HG03196 (cell line): Measurements from ENCODE around the gene HOXA4.

ENCODE experiments used
- ATAC-seq: cut with Tn5 transposase; IDR thresholded peaks from one replicate; pipeline ENCODE4 v1.9.1; 2021; ENCODE audit not compliant: unreplicated experiment

The HOXA4 gene

GRCh38 chr7:27106901-27107240 is 23.7 kb downstream of the HOXA4 start:
- ATAC-seq: no peak

- no peak for ATAC-seq
These were observed 24.2 kb downstream of the HOXA4 start for GRCh38 chr7:27106181-27106900.

- ATAC-seq: no peak
These were observed 25.1 kb downstream of the HOXA4 start for GRCh38 chr7:27105301-27106031.

- no peak for ATAC-seq
These were observed 26.1 kb downstream of the HOXA4 start for GRCh38 chr7:27104341-27105058.

GRCh38 chr7:27103489-27104226 is 26.9 kb downstream of the HOXA4 start:
- no peak for ATAC-seq

GRCh38 chr7:27102581-27103442 is 27.7 kb downstream of the HOXA4 start, which contains the start of gene HOXA2:
Gene HOXA2 (minus strand): TSS chr7:27102683. CDS start chr7:27102500, 183 bp downstream.
- ATAC-seq: no peak

- ATAC-seq: no peak
These were observed 28.5 kb downstream of the HOXA4 start for GRCh38 chr7:27101957-27102580.

- ATAC-seq: no peak
These were observed 29.2 kb downstream of the HOXA4 start for GRCh38 chr7:27101171-27101956.

GRCh38 chr7:27100694-27101170 is 29.8 kb downstream of the HOXA4 start:
- no peak for ATAC-seq

GRCh38 chr7:27099453-27100370 is 30.8 kb downstream of the HOXA4 start:
- ATAC-seq: no peak

GRCh38 chr7:27098578-27099451 is 31.7 kb downstream of the HOXA4 start:
- ATAC-seq: no peak

- no peak for ATAC-seq
These were observed 32.6 kb downstream of the HOXA4 start for GRCh38 chr7:27097686-27098577.

- no peak for ATAC-seq
These were observed 33.6 kb downstream of the HOXA4 start for GRCh38 chr7:27096768-27097514.

GRCh38 chr7:27095897-27096767 is 34.4 kb downstream of the HOXA4 start, which contains the start of gene HOXA1:
Gene HOXA1 (minus strand): TSS chr7:27096000. CDS start chr7:27095912, 88 bp downstream.
- ATAC-seq: peak; percentile 86
